NK-92 treated with Interleukin-12 subunit alpha and Interleukin-12 subunit beta, amount 100 ng/mL, for 24 hours (cell line): ENCODE measurements around the gene SLC15A2.
"Not testable (repeated sequence)": the region's sequence is repeated elsewhere in the genome, so short reads cannot be mapped to it uniquely, and the experiment has no call there.

Experiments used
- DNase-seq: peaks from one replicate; lab custom pipeline; 2025; lab: John Stamatoyannopoulos, UW

Gene SLC15A2

DNA sequence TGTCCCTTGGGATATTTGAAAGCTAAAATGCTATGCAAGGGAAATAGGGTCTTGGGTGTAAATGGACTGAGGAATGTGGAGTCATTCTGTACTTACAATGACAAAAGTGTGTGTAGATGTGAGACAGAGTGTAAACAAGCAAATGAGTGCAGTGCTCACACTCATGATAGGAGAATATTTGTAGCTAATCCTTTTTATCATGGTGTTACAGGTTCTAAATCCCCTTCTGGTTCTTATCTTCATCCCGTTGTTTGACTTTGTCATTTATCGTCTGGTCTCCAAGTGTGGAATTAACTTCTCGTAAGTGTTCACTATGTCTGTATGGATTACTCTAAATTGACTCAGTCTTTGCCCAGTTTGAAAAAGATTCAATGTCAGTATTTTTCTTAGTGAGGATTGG is 30.5 kb downstream of the SLC15A2 start:
- no peak for DNase-seq

DNA sequence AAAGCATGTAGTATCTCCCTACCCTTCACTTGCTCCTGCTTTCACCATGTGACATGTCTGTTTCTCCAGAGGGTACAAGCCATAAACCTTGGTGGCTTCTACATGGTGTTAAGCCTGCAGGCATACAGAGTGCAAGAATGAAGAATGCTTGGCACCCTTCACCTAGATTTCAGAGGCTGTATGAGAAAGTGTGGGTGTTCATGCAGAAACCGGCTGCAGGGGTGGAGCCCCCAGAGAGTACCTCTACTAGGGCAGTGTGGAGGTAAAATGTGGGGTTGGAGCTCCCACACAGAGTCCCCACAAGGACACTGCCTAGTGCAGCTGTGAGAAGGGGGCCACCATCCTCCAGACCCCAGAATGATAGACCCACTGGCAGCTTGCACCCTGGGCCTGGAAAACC is 32.2 kb downstream of the SLC15A2 start:
- DNase-seq, result no peak

DNA sequence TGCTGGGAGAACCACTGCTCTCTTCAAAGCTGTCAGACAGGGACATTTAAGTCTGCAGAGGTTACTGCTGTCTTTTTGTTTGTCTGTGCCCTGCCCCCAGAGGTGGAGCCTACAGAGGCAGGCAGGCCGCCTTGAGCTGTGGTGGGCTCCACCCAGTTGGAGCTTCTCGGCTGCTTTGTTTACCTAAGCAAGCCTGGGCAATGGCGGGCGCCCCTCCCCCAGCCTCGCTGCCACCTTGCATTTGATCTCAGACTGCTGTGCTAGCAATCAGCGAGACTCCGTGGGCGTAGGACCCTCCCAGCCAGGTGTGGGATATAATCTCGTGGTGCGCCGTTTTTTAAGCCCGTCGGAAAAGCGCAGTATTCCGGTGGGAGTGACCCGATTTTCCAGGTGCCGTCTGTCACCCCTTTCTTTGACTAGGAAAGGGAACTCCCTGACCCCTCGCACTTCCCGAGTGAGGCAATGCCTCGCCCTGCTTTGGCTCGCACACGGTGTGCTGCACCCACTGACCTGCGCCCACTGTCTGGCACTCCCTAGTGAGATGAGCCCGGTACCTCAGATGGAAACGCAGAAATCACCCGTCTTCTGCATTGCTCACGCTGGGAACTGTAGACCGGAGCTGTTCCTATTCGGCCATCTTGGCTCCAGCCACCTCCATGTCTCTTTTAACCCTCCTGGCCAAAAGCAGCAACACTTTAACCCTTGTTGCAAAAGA is 44.1 kb downstream of the SLC15A2 start:
- DNase-seq, result not testable (repeated sequence)

DNA sequence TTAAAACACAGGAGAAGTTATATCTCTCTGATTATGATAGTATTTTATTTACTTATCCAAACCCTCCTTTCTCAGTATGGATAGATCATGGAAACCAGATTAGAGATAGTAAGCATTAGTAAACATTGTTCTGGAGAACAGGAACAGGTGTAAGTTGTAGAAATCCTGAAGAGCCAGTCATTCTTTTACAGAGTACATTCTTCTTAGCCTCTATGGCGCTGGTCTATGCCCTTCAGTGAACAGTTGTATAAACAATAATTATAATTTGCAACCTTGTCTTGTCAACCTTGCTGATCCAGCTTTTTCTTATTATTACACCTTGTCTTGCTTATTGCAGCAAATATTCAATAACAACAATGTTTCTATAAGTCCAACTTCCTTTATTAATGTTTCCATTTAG is 47.4 kb downstream of the SLC15A2 start:
- no peak for DNase-seq

DNA sequence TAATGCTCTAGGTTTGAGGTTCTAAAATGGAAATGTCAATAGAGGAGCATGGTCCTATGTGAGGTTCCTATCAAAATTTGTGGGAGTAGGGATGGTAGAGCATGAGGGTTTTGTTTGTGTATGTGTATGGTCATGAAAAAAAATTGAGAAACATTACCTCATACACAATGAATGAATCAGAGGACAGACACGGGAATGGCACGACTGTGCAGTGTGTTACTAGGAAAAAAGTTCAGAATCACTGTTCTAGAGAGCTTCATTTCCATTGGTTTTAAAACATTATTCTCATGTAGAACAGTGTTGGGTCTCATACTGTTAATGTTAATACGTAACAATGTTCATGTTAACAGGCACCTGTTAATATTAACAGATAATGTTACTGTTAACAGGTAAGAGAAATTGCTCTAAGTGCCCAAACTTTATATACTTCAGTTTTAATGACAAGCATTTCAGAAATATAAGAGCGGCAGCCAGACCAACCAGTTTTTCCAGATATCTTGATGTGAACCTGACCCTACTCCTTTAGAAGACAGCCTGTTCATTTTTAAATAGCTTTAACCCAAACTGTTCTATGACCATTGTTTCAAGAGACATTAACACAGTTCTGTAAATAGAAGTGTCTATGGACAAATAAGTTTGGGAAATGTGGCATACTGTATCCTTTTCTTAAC is 48.0 kb downstream of the SLC15A2 start:
- DNase-seq, result no peak

DNA sequence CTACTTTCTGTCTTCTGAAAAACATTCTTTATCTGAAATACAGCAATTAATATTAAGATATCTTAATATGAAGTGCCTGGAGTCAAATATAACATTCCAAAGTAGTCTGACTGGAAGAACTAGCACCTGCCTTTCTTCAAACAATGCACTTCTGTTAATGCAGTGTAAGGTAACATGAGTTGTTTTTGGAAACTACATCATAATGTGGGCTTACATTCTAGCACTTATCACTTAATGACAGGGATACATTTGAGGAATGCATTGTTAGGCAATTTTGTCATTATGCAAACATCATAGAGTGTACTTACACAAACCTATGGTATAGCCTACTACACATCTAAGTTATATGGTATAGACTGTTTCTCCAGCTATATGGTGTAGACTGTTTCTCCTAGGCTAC is 49.2 kb downstream of the SLC15A2 start:
- no peak for DNase-seq

DNA sequence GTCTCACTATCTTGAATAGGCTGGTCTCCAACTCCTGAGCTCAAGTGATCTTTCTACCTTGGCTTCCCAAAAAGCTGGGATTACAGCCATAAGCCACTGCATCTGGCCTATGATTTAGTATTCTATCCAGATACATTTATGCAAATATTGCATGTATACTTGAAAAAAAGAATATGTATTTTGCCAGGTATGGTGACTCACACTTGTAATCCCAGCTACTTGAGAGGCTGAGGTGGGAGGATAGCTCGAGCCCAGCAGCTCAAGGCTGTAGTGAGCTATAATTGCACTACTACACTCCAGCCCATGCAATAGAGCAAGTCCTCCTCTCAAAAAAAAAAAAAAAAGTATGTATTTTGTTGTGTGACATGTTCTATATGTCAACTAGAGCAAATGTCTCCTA is 54.4 kb downstream of the SLC15A2 start:
- no peak for DNase-seq

DNA sequence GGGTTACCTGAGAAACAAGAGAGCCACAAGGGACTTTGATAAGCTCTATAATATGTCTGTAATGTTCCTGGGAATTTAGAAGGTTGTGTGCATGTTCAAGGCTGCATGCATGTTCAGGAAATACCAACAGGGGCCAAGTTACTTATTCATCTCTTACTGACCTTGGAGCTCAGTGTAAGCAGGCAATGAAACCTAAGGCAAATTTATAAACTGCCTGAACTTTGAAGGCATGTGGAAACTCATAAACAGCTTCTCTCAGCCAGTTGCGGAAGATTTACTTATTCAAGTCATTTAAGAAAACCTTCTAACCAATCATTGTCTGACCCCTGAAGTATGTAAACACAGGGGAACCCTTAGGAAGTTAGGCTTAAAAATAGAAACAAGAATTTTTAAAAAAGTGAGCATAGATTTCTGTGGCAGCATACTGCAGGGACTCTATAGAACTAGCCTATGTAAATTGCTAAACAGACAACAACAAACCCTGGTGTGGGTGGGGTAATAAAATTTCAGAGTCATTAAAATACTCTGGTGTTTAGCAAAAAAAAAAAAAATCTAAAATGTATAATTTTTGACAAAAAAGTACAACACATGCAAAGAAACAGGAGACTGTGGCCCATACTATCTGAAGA is 57.2 kb downstream of the SLC15A2 start:
- DNase-seq, result no peak

DNA sequence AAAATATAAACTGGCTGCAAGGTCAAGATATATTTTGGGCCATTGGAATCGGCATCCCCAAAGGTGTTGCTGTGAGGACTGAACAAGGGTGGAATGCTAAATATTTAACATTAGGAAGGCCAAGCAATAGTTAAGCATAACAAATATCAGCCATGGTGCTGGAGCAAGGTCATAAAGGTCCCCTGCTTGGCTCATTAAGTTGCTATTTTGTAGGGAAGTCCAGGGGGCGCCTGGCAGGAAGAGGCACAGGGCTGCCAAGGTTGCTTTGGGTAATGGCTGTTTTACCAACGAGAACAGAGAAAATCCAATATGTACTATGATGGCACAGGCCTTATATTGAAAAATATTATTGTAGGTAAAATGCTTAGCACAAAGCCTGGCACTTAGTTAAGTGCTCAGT is 62.2 kb downstream of the SLC15A2 start:
- no peak for DNase-seq

DNA sequence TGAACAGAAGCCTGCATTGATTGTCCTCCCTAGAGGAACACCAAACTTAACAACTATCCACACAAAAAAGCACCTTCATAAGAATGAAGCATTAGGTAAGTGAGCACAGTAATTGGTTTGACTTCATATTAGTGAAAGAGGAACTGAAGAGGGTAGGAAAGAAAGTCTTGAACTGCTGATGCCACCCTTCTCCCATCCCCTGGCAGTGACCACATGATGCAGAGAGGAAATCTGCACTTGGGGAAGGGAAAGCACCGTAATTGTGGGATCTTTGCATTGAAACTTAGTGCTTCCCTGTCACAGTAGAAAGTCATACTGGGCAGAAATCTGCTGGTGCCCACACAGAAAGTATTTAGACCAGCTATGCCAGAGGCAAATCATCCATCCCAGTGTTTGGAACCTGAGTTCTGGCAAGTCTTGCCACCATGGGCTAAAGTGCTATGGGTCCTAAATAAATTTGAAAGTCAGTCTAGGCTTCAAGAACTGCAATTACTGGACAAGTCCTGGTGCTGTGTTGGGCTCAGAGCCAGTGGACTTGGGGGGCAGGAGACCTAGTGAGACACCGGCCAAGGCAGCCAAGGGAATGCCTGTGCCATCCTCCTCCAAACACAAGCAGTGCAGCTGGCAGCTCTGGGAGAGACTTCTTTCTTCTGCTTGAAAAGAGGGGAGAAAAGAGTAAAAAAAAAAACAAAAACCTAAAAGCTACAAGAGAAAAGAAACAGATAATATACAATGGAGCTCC is 63.6 kb downstream of the SLC15A2 start:
- DNase-seq, result no peak

DNA sequence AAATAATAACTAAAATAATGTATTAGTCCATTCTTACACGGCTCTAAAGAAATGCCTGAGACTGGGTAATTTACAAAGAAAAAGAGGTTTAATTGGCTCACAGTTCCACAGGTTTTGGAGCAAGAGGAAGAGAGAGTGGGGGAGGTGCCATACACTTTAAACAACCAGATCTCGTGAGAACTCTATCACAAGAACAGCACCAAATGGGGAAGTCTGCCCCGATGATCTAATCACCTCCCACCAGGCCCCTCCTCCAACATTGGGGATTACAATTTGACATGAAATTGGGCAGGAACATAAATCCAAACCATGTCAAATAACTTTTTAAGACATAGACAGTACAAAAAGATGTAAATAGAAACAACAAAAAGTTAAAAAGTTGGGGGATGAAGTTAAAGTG is 64.6 kb downstream of the SLC15A2 start:
- no peak for DNase-seq

DNA sequence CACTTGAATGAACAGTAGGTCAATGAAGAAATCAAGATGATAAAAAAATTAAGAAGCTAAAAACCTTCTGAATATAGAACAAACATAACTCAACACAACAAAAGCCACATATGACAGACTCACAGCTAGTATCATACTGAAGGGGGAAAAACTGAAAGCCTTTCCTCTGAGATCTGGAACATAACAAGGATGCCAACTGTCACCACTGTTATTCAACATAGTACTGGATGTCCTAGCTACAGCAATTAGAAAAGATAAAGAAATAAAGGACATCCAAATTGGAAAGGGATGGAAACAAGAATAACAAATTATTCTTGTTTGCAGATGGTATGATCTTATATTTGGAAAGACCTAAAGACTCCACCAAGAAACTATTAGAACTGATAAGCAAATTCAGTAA is 67.1 kb downstream of the SLC15A2 start:
- no peak for DNase-seq

DNA sequence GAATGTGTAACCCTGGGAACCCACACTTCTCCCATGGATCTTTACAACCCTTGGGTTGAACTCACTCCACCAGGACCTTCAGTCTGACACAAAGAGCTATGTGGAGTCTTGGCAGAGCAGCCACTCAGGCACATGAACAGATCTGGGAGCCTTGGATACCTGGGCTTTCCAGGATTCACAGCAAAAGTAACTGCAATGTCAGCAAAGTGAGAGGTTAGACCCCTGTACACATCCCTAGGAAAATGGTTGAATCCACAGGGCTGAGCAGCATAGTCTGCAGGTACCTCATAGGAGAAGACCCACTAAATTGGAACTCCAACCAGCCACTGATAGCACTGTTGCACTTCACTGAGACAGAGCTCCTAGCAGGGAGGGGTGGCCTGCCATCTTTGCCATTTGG is 68.2 kb downstream of the SLC15A2 start:
- no peak for DNase-seq

DNA sequence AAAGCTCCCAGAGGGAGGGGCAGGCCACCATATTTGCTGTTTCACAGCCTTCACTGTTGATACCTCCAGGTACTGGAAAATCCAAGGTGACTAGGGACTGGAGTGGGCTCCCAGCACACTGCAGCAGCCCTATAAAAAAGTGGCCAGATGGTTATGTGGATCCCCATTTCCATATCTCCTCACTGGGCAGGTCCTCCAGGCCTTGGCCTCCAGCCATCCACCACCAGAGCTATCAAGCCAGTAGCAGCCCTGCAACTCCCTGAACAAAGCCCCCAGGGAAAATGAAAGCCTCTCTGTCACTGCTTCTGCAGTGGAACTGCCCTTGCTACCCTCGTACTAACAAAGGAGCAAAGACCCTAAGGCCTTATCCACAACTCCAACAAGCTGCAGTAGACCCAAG is 69.4 kb downstream of the SLC15A2 start:
- no peak for DNase-seq

DNA sequence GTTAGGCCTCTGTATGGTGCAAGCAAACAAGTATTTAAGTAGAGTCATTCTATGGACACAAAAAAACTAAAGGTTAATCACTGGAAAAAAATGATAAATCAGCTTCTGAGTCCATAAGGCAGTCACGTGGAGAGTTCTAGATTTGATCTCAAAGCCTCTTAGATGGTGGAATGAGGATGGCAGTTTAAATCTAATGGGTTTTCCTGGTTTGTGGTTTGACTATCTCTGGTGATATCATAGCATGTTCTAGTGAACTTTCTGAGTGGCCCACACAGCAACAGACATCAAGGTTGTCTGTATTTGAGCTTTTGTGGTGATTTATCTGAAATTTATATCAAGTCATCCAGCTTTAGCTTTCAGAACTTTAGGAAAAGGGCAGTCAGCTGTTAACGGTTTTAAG is 75.4 kb downstream of the SLC15A2 start:
- no peak for DNase-seq

DNA sequence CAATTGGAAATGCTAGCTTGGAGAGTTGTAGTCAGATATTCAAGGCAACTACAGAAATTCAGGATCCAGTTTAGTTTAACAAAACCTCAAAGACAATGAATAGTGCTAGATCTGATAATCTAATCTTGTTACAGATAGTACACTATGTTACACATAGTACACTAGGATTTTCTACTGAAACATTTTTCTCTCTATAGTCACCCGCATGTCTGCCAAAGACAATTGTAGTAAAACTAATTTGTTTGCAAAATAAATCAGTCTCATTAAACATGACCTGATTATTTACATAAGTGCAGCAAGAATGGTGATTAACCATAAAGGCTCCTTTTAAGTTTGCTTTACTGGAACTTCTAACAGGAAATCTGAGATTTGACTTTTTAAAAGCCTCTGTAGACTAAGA is 75.8 kb downstream of the SLC15A2 start:
- no peak for DNase-seq

DNA sequence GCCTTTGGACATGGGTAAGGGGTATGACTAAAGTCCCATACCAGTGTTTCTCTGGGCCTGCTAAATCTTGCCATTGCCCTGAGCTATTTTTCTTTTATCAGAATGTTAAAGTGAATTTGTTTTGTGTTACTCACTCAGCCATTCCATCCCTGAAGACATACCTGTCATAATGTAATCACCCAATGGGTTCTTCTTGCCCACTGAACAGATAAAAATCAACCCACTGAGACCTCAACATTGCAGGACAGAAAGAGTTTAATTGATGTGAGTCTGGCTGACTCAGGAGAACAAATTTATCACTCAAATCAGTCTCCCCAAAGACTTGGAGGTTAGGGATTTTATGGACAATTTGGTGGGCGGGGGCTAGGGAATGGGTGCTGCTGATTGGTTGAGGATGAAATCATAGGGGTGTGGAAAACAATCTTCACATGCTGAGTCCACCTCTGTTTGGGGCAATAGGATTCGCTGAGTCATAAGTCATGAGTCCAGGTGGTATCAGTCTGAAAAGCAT is 80.5 kb downstream of the SLC15A2 start:
- no peak for DNase-seq

DNA sequence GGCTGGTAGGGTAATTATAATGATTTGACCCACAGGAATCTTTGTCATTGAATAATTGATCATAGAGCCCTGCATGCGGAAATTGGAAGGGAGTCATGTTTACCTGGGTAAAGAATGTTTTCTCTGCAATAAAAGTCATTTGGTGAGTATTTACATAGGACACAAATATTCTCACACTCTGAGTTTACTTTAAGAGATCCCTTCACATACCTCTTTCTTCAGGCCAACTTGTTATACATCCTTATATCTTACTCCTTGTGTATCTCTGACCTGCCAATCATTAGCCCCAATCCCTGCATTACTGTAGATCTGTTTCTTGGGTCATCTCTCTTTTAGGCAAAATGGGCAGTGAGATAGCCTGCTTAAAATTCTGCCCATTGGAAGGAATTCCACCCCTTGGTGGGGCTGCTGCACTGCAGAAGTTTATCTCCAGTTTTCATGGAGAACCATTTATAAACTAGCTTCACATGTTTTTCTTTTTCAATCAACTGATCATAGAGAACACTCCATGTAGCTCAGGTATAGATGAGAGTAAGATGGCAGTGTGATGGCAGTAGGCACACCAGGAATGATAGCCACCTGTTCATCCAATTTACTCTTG is 81.6 kb downstream of the SLC15A2 start:
- DNase-seq, result no peak

DNA sequence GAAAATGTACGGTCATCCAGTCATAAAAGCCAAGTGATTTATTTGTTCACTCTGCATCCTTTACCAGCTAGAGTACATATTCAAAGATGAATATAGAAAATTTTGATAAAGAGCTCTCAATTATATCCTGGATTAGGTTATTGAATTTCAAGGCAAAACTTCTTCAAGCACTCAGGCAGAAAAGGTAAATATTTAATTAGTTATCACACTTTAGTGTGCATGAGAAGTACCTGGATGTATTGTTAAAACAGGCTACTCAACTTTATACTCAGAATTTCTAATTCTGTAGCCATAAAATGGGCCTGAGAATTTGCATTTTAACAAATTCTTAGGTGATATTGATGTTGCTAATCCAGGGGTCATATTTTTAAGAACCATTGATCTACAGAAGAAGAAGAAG is 82.5 kb downstream of the SLC15A2 start:
- DNase-seq, result no peak

DNA sequence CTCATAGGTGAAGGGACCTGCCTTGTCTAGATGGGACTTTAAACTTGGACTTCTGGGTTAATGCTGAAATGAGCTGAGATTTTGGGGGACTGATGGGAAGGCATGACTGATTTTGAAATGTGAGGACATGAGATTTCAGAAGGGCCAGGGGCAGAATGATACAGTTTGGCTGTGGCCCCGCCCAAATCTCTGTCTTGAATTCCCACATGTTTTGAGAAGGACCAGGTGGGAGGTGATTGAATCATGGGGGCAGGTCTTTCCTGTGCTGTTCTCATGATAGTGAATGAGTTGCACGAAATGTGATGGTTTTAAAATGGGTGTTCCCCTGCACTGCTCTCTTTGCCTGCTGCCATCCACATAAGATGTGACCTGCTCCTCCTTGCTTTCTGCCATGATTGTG is 85.0 kb downstream of the SLC15A2 start:
- DNase-seq, result no peak

DNA sequence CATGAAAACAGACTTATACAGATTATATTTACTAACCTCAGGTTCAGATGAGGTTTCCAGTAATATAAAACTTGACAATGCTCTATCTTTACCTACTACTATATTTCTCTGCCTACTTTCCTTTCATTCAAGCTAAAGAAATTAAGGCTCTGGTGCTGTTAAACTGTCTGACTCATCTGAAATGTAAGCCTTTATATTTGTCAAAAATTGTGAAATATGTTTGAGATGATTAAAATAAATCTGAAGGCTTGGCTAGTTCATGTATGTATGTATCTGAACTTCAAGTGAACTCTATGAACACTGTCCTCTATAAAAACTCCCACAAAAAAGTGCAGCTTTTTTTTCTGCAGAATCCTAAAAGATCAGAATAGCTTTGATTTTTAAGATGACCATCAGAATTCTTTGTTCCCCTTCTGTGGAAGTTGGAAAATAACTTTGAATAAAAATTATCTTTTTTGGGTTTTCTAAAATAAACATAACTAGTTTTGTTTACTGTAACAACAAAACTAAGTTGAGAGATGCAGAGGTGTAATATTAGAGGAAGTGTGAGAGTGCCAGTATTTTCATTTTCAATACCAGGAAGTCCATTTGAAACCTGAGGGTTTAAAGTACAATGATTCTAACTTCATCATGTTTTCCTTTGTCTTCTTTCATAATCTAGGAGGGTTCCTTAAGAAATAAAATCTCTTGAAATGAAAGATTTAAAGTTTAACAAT is 85.7 kb downstream of the SLC15A2 start:
- DNase-seq, result no peak

DNA sequence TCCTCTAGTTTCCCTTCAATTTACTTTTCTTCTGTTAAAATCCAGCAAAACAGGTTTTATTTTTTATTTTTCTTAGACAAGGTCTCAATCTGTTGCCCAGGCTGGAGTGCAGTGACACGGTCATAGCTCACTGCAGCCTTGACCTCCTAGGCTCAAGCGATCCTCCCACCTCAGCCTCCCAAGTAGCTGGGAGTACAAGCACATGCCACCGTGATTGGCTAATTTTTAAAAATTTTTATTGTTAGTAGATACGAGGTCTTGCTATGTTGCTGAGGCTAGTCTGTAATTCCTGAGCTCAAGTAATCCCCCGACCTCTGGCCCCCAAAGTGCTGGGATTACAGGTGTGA is 86.2 kb downstream of the SLC15A2 start:
- DNase-seq, result no peak
